ENCODE measurements around the gene ITGB7. TPM values are rescaled to one million over a fixed set of nuclear protein-coding genes. Genes with fewer than 3 reads are reported as not detected.

The ITGB7 gene
- polyA plus RNA-seq, 3 donors: 24.1 to 33.1 (median 28.4) TPM

DNA sequence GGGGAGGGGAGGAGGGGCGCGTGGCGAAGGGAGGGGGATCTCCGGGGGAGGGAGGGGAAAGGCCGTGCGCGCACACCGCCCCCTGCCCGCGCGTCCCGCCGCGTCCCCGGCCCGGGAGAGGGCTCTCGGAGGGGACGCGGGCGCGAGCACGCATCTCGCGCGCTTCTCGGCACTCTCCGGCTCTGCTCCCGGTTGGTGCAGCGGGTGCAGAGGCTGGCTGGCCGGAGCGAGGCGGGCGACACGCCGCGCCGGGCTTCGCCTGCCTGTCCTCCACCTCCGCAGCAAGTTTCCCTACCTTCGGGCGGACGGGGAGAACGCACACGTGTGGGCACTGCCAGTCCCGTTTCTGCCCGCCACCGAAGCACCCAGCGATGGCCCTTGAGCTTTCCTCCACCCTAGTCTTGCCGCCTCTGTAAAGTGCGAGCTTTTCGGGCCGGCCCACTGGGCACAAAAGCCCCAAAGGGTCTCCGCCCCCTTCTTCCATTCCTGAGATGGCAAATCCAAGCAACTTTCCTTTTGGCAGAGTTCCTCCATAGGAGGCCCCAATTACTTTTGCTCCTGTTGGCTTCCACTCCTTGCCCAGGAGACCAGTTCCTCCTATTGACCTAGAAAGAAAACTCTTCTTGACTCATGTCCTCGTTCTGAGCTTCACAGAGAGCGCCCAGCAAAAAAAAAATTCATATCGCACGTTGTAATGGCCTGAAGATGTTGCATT lies 26.0 kb downstream of the ITGB7 start:
- no peaks in the 10 kb centered on the region for H3K9me3 Mint-ChIP-seq
- WGBS (ENCODE audit: insufficient coverage): 2% methylated on average over 55 of the region's 57 CpGs
- H4K20me1 ChIP-seq (ENCODE audit: insufficient read depth, low read length): peaks cover 48% of the 10 kb centered on the region
- H3K27me3 Mint-ChIP-seq (ENCODE audit: low read depth in 3 of 3): no peaks in the 10 kb centered on the region
- H3K4me1 ChIP-seq (ENCODE audit: control insufficient read depth in 1 of 2, insufficient read depth in 2 of 2, low read length in 2 of 2): peaks cover 34 to 43% of the 10 kb centered on the region in 2 donors
- H3K9ac ChIP-seq (ENCODE audit: insufficient read depth, low read length, poor library complexity, severe bottlenecking): peak overlapping the region; percentile 73
- no peaks in the 10 kb centered on the region for H3K9me3 ChIP-seq (replicated peaks in 1 of 2; ENCODE audit: control insufficient read depth in 1 of 2, insufficient read depth in 1 of 2, low read length in 2 of 2)
- H3K4me1 Mint-ChIP-seq: peaks cover 43% of the 10 kb centered on the region
- H3K79me2 ChIP-seq (ENCODE audit: insufficient read depth, low read length): peaks cover 47% of the 10 kb centered on the region
- peak overlapping the region; percentile 70 to 95 (median 89) for H3K27ac Mint-ChIP-seq
- H3K4me3 Mint-ChIP-seq: peak overlapping the region; percentile 93 to 95
- peak; percentile 39 to 57 (median 50) for DNase-seq
- TF ChIP-seq, protein P1, sequence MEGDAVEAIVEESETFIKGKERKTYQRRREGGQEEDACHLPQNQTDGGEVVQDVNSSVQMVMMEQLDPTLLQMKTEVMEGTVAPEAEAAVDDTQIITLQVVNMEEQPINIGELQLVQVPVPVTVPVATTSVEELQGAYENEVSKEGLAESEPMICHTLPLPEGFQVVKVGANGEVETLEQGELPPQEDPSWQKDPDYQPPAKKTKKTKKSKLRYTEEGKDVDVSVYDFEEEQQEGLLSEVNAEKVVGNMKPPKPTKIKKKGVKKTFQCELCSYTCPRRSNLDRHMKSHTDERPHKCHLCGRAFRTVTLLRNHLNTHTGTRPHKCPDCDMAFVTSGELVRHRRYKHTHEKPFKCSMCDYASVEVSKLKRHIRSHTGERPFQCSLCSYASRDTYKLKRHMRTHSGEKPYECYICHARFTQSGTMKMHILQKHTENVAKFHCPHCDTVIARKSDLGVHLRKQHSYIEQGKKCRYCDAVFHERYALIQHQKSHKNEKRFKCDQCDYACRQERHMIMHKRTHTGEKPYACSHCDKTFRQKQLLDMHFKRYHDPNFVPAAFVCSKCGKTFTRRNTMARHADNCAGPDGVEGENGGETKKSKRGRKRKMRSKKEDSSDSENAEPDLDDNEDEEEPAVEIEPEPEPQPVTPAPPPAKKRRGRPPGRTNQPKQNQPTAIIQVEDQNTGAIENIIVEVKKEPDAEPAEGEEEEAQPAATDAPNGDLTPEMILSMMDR (IDR thresholded peaks at IDR 0.05): no peak
- H3K4me2 ChIP-seq (replicated peaks; ENCODE audit: extremely low read depth, low read length, poor library complexity, severe bottlenecking): peak overlapping the region; percentile 85
- peaks cover 23 to 36% of the 10 kb centered on the region in 2 donors for H3K36me3 Mint-ChIP-seq
- no peaks in the 10 kb centered on the region for H3K27me3 ChIP-seq (ENCODE audit: control insufficient read depth in 2 of 2, insufficient read depth in 2 of 2, low read length in 2 of 2)
- H2AFZ ChIP-seq (ENCODE audit: insufficient read depth, low read depth, low read length, poor library complexity, severe bottlenecking): peak overlapping the region; percentile 98
- peak overlapping the region; percentile 80 to 90 (median 84) for H3K4me3 ChIP-seq (replicated peaks in 1 of 3; ENCODE audit: low read depth in 2 of 3, low read length in 3 of 3)
- intact Hi-C loops (cut with micrococcal nuclease): no loop called here
- H3K27ac ChIP-seq (ENCODE audit: low read depth in 1 of 2, low read length in 2 of 2): peak overlapping the region; percentile 89
- peaks cover 24 to 34% of the 10 kb centered on the region in 2 donors for H3K36me3 ChIP-seq (replicated peaks in 1 of 2; ENCODE audit: control insufficient read depth in 1 of 2, insufficient read depth in 2 of 2, low read length in 2 of 2)

DNA sequence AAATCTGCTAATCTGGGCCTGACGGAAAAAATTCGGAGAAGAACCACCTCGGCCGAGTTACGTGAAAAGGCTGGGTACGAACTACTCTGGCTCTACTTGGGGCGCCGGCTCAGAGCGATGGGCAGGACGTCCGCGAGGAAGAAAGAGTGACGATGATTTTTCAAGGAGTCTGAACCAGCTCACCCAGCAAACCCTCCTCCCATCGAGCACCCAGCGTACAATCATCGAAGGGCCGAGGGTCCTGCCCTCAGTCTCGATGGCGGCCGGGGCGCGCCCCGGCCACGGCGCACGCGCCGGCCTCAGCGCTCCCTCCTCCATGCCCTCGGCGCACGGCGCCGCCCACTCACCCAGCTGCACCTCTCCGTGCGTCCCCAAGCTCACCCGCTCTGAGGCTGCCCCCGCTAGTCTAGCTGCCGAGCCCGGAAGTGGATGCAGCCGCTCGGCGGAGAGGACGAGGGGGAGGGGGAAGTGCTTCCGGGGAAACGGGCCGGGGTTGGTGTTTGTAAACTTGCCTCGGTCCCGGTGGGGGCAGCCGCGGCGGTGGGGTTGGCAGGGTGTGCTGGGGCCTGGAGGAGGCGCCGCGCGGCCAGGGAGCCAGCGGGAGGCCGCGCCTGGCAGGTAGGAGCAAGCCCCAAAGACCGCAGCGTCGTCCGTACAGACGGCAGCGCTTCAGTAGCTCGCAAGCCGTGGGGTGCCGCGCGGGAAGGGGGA lies 26.7 kb downstream of the ITGB7 start, which contains the start of the genes CSAD and ZNF740:
TSS of gene CSAD (minus strand) at position 706 of the 711 bp plus-strand sequence. CDS start 7,455 bp downstream, outside the sequence.
TSS of gene ZNF740 (plus strand) at position 503 of the 711 bp plus-strand sequence. CDS start 1,262 bp downstream, outside the sequence.
- H2AFZ ChIP-seq (ENCODE audit: insufficient read depth, low read depth, low read length, poor library complexity, severe bottlenecking): peak within 1 kb of the TSS; percentile 98
- H3K27ac Mint-ChIP-seq: peak within 1 kb of the TSS; percentile 89 to 95 (median 94)
- no peaks in the 10 kb centered on the region for H3K9me3 Mint-ChIP-seq
- peaks cover 34 to 43% of the 10 kb centered on the region in 2 donors for H3K4me1 ChIP-seq (ENCODE audit: control insufficient read depth in 1 of 2, insufficient read depth in 2 of 2, low read length in 2 of 2)
- peaks cover 15 to 29% of the 10 kb centered on the region in 2 donors for H3K36me3 Mint-ChIP-seq
- peaks cover 43% of the 10 kb centered on the region for H4K20me1 ChIP-seq (ENCODE audit: insufficient read depth, low read length)
- peaks cover 17 to 26% of the 10 kb centered on the region in 2 donors for H3K36me3 ChIP-seq (replicated peaks in 1 of 2; ENCODE audit: control insufficient read depth in 1 of 2, insufficient read depth in 2 of 2, low read length in 2 of 2)
- peaks cover 43% of the 10 kb centered on the region for H3K4me1 Mint-ChIP-seq
- peak; percentile 93 to 95 (median 93) for DNase-seq
- intact Hi-C loops (cut with micrococcal nuclease): no loop called here
- H3K4me3 Mint-ChIP-seq: peak within 1 kb of the TSS; percentile 93 to 95
- H3K27me3 ChIP-seq (ENCODE audit: control insufficient read depth in 2 of 2, insufficient read depth in 2 of 2, low read length in 2 of 2): no peaks in the 10 kb centered on the region
- under 1% methylated on average over 60 of the region's 70 CpGs for WGBS (ENCODE audit: insufficient coverage)
- TF ChIP-seq, protein P1 (IDR thresholded peaks at IDR 0.05): no peak
- peak within 1 kb of the TSS; percentile 73 for H3K9ac ChIP-seq (ENCODE audit: insufficient read depth, low read length, poor library complexity, severe bottlenecking)
- H3K27me3 Mint-ChIP-seq (ENCODE audit: low read depth in 3 of 3): no peaks in the 10 kb centered on the region
- peak within 1 kb of the TSS; percentile 89 for H3K27ac ChIP-seq (ENCODE audit: low read depth in 1 of 2, low read length in 2 of 2)
- H3K4me3 ChIP-seq (replicated peaks in 1 of 3; ENCODE audit: low read depth in 2 of 3, low read length in 3 of 3): peak within 1 kb of the TSS; percentile 80 to 90 (median 84)
- H3K9me3 ChIP-seq (replicated peaks in 1 of 2; ENCODE audit: control insufficient read depth in 1 of 2, insufficient read depth in 1 of 2, low read length in 2 of 2): no peaks in the 10 kb centered on the region
- peaks cover 42% of the 10 kb centered on the region for H3K79me2 ChIP-seq (ENCODE audit: insufficient read depth, low read length)
- H3K4me2 ChIP-seq (replicated peaks; ENCODE audit: extremely low read depth, low read length, poor library complexity, severe bottlenecking): peak within 1 kb of the TSS; percentile 85

All from CD14-positive monocyte (primary cell).